Astrocyte of the cerebellum (primary cell): ENCODE results near the gene DSCAML1.

Source experiments
- DNase-seq: peaks from one replicate; pipeline ENCODE4 v3.0.0-alpha.2; 2011; ENCODE audit warnings: low read depth
- H3K4me3 ChIP-seq: 2 replicates; pipeline ENCODE4 v1.5.1; 2011; ENCODE audit warnings: mild to moderate bottlenecking, low read depth, low read length, moderate library complexity
- in situ Hi-C: cut with HindIII; loops from 2 replicates; pipeline ENCODE4 v1.10.0; 2017; ENCODE audit warnings: low sequenced_read_pairs
- TF ChIP-seq, protein P1 (sequence below): IDR thresholded peaks from 2 replicates; pipeline ENCODE4 v1.5.1; 2012; ENCODE audit warnings: low read length, low read depth, moderate library complexity, mild to moderate bottlenecking; ENCODE audit errors: missing control alignments

Gene DSCAML1

DNA sequence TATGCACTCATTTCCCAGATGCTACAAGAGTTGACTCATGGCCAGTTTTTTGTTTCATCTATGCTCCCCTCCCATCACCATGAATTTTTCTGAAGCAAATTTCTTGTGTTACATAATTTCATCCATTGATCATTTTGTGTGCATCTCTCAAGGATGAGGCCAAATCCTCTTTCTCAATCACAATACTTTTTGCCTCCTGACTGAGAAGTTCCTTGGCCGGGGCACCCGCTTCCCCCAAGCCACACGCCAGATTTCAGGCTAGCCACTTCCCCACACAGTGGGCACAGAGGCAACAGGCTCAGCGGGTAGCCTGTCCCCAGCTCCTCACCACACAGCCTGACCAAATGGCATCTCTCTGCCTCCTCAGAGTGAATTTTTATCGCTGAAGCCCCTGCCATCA, 9.8 kb upstream of the DSCAML1 start:
- in situ Hi-C loops = loop anchor here (25.0 kb wide), 1 partner anchor 130 kb away; the partner anchor contains the start of gene TMPRSS13
- no peak for DNase-seq
- TF ChIP-seq, protein P1, sequence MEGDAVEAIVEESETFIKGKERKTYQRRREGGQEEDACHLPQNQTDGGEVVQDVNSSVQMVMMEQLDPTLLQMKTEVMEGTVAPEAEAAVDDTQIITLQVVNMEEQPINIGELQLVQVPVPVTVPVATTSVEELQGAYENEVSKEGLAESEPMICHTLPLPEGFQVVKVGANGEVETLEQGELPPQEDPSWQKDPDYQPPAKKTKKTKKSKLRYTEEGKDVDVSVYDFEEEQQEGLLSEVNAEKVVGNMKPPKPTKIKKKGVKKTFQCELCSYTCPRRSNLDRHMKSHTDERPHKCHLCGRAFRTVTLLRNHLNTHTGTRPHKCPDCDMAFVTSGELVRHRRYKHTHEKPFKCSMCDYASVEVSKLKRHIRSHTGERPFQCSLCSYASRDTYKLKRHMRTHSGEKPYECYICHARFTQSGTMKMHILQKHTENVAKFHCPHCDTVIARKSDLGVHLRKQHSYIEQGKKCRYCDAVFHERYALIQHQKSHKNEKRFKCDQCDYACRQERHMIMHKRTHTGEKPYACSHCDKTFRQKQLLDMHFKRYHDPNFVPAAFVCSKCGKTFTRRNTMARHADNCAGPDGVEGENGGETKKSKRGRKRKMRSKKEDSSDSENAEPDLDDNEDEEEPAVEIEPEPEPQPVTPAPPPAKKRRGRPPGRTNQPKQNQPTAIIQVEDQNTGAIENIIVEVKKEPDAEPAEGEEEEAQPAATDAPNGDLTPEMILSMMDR = no peak
- no peak overlapping the region for H3K4me3 ChIP-seq

DNA sequence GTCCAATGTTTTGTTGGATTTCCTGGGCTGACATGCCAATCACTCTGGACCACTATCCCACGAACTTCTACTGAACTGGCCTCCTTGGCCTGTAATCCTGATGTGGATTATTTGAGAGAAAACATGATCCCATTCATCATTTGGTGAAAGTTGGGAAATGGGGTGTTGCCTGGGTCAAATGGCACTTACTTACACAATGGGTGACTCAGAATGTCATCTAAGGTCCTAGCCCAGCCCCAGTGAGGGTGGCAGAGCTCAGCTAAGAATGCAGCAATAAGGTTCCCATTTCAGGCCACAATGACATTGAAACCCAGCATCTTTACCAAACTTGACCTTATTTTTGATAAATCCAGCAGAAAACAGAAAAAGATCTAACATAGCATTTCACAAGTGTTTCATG, 8.0 kb upstream of the DSCAML1 start:
- in situ Hi-C loops = loop anchor here (25.0 kb wide), 1 partner anchor 132 kb away; the partner anchor contains the start of gene TMPRSS13
- no peak for DNase-seq
- TF ChIP-seq, protein P1 = no peak
- no peak overlapping the region for H3K4me3 ChIP-seq

DNA sequence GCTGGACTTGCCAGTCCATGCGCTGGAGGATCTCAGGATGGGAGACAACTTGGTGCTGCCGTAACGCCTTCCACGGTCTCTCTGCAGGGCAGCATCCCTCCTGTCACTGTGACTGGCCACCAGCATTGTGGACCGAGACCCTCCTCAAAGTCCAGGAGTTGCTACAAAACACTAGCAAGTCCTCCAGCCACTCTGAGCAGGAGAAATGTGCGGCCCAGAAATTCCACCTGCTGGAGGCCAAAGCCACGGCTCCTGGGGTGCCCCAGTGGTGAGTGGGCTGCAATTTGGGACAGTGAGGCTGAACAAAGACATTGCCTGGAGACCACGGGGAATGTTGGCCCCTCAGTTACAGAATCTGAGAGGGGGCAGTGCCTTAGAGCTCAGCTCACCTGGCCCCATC, 6.9 kb upstream of the DSCAML1 start:
- in situ Hi-C loops = loop anchor here (25.0 kb wide), 1 partner anchor 133 kb away; the partner anchor contains the start of gene TMPRSS13
- TF ChIP-seq, protein P1 = no peak

DNA sequence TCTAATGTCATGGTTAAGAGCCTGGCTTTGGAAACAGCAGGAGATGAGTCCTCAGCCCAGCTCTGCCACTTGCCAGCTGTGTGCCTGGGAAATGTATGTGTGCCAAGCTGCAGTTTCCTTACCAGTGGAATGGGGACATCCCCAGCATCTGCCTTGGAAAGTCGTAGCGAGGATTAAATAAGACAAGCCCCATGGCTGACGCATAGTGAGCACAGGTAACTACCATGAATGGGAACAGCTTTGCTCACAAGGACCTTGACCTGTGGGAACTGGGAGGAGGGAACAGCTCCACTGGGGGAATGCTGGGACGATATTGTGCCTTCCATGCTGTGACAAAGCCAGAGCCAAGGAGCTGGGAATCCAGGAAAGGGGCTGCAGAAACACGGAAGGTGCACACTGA, 2.6 kb upstream of the DSCAML1 start:
- in situ Hi-C loops = loop anchor here (25.0 kb wide), 1 partner anchor 138 kb away; the partner anchor contains the start of gene TMPRSS13
- no peak overlapping the region for H3K4me3 ChIP-seq
- no peak for DNase-seq
- TF ChIP-seq, protein P1 = no peak

More for the DNA sequence above, 6.9 kb upstream of the DSCAML1 start:
- DNase-seq = no peak
- no peak overlapping the region for H3K4me3 ChIP-seq

DNA sequence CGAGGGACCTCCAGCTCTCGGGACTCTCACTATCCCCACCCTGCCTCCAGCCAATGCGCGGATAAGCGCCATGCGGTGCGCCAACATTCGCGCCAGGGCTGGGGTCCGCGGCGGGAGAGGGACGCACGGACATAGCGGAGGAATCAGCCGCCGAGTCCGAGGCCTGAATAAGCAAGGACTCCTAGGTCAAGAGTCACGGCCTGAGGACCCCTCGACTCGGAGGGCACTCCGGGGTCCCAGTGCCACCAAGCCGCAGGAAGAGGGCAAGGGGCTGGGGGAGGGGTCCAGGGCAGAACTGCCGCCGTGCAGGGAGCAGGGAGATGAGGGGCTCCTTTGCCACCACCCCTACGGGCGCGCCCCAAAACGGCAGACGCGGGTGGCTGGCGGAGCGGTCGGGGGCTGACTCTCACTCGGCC, 552 bp downstream of the DSCAML1 start:
- in situ Hi-C loops = no loop called here
- TF ChIP-seq, protein P1 = no peak
- DNase-seq = no peak
- no peak overlapping the region for H3K4me3 ChIP-seq

DNA sequence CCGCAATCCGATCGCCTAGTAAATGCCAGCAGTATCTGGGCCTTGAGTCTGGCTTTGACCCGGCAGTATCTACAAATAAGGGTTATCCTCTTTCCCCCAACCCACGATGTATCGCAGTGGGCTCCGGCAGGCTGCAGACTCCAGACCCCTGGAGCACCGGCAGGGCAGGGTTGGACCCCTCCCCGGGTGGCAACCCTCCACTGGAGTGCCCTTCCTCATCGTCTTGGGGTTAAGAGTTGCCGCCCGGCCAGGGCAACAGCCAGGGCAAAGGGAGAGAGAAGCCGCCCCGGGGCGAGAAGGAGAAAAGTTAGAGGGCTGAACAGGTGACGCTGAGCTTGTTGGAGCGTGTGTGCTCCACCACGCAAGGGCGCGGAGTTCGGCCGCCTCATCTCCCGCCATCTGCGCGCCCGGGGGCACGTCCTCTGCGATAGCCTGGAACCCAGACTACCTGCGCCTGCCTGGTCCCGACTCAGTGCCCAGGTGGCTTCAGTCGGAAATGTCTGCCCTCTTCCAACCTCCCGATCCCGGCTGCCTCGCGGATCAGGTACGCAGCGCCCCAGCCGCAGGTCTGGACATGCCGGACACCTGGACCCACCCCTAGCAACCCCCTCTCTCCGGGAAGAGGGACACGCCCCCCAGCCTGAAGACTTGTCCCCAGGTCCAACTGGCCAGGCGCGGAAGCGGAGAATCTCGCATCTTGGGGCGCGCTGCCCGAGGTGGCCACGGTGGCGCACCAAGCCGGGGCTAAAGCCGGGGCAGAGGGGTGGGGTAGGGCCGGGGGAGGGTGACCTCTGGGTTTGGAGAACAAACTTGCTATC, 1.2 kb downstream of the DSCAML1 start:
- DNase-seq = no peak

More for the DNA sequence above, 1.2 kb downstream of the DSCAML1 start:
- in situ Hi-C loops = no loop called here
- TF ChIP-seq, protein P1 = no peak
- no peak overlapping the region for H3K4me3 ChIP-seq
